Fibroblast of lung (primary cell): Measurements from ENCODE around the gene PFDN1. TPM values are rescaled to one million over a fixed set of nuclear protein-coding genes. Genes with fewer than 3 reads are reported as not detected.
A peak's percentile ranks its signal among the peaks of the same experiment; 100 is the strongest.

Experiments used
- DNase-seq, 2 donors: peaks; one replicate each; pipeline versions ENCODE4 v3.0.0 to v3.0.0-alpha.2; 2010; ENCODE audit warnings: low read depth in 2 of 2
- H2AFZ ChIP-seq: 2 replicates; pipeline ENCODE4 v1.5.1; 2012; ENCODE audit warnings: low read length, control low read depth, inconsistent platforms
- H3K27ac ChIP-seq: 2 replicates; pipeline ENCODE4 v1.5.1; 2011; ENCODE audit warnings: low read length, control low read depth; ENCODE audit not compliant: insufficient read depth
- H3K27me3 ChIP-seq: 2 replicates; pipeline ENCODE4 v1.5.1; 2011; ENCODE audit warnings: mild to moderate bottlenecking, low read length; ENCODE audit not compliant: control insufficient read depth, insufficient read depth
- H3K36me3 ChIP-seq: 2 replicates; pipeline ENCODE4 v1.5.1; 2011; ENCODE audit warnings: low read length; ENCODE audit not compliant: control insufficient read depth, insufficient read depth
- H3K4me1 ChIP-seq: 2 replicates; pipeline ENCODE4 v1.5.1; 2011; ENCODE audit warnings: low read length; ENCODE audit not compliant: control insufficient read depth, insufficient read depth; ENCODE audit errors: extremely low read depth
- H3K4me2 ChIP-seq: 2 replicates; pipeline ENCODE4 v1.5.1; 2011; ENCODE audit warnings: low read length, control low read depth; ENCODE audit not compliant: insufficient read depth; ENCODE audit errors: extremely low read depth
- H3K4me3 ChIP-seq, 4 experiments: fragments of 200-600 bp in 1 of 4; sonication (generic) in 1 of 4; replicated peaks in 1 of 4; 2 replicates each; pipeline ENCODE4 v1.5.1; 2011 to 2016; ENCODE audit warnings: low read length in 4 of 4, low read depth in 3 of 4, mild to moderate bottlenecking in 3 of 4, control low read depth in 2 of 4, inconsistent platforms in 1 of 4, mixed read lengths in 1 of 4; ENCODE audit not compliant: insufficient read depth in 1 of 4; ENCODE audit errors: control extremely low read depth in 1 of 4
- H3K79me2 ChIP-seq: 2 replicates; pipeline ENCODE4 v1.5.1; 2012; ENCODE audit warnings: mild to moderate bottlenecking, low read length, inconsistent platforms; ENCODE audit not compliant: control insufficient read depth, insufficient read depth
- H3K9ac ChIP-seq: 2 replicates; pipeline ENCODE4 v1.5.1; 2011; ENCODE audit warnings: mild to moderate bottlenecking, low read length, control low read depth; ENCODE audit not compliant: insufficient read depth
- H3K9me3 ChIP-seq: 2 replicates; pipeline ENCODE4 v1.5.1; 2012; ENCODE audit warnings: low read depth, low read length; ENCODE audit not compliant: control insufficient read depth, insufficient read depth
- H4K20me1 ChIP-seq: 2 replicates; pipeline ENCODE4 v1.5.1; 2011; ENCODE audit warnings: low read length; ENCODE audit not compliant: control insufficient read depth, insufficient read depth; ENCODE audit errors: extremely low read depth
- CTCF ChIP-seq, 2 donors: IDR thresholded peaks in 1 of 2; conservative IDR thresholded peaks in 1 of 2; 1 replicate in 1 of 2; 2 replicates in 1 of 2; pipeline ENCODE4 v1.5.1; 2011 to 2012; ENCODE audit warnings: low read length in 2 of 2, control low read depth in 1 of 2, inconsistent platforms in 1 of 2, low read depth in 1 of 2, mild to moderate bottlenecking in 1 of 2
- EZH2 ChIP-seq: IDR thresholded peaks from 2 replicates; pipeline ENCODE4 v1.5.1; 2012; ENCODE audit warnings: low read length, control low read depth, mild to moderate bottlenecking; ENCODE audit errors: missing control alignments
- polyA plus RNA-seq, 2 donors: library from polyadenylated mRNA; depleted of rRNA in 1 of 2; stranded (reverse) in 1 of 2; unstranded in 1 of 2; fragments of >200 nt; gene quantifications; 2 replicates each; pipeline ENCODE4 v1.2.1, GENCODE V29; 2011 to 2012; ENCODE audit warnings: missing spikeins in 1 of 2
- total RNA-seq: library from RNA; depleted of rRNA; stranded (reverse); fragments of >200 nt; gene quantifications from 2 replicates; pipeline ENCODE4 v1.2.1, GENCODE V29; 2014

PFDN1 gene
- total and polyA plus RNA-seq, 2 donors (not counting 1 experiment from before 2014, with no cell fraction given): 35.5 to 140 TPM

- Histone ChIP-seq H3K4me1 (peaks cover 11% of the 10 kb centered on the region), H3K4me2 (peak overlapping the region; percentile 25), H3K9ac (peak overlapping the region; percentile 14), H3K36me3 (no peaks in the 10 kb centered on the region), H3K79me2 (peaks cover 13% of the 10 kb centered on the region), H2AFZ (no peak overlapping the region), H4K20me1 (no peaks in the 10 kb centered on the region), H3K27me3 (no peaks in the 10 kb centered on the region), H3K4me3 (no peak overlapping the region), H3K9me3 (no peaks in the 10 kb centered on the region), H3K27ac (peak overlapping the region; percentile 64)
- DNase-seq: peak; percentile 86 to 88
- TF ChIP-seq EZH2: no peak
- TF ChIP-seq CTCF (conservative IDR thresholded peaks at IDR 0.05 in 1 of 2, IDR thresholded peaks at IDR 0.05 in 1 of 2; ENCODE audit: low read depth in 1 of 2, low read length in 2 of 2): no peak
These were observed 41.3 kb downstream of the PFDN1 start for GRCh38 chr5:140261403-140262171.

GRCh38 chr5:140260089-140260656 lies 42.7 kb downstream of the PFDN1 start:
- Histone ChIP-seq H3K9me3 (no peaks in the 10 kb centered on the region), H4K20me1 (no peaks in the 10 kb centered on the region), H3K9ac (no peak overlapping the region), H2AFZ (no peak overlapping the region), H3K4me1 (peaks cover 11% of the 10 kb centered on the region), H3K27me3 (no peaks in the 10 kb centered on the region), H3K79me2 (peaks cover 17% of the 10 kb centered on the region), H3K27ac (no peak overlapping the region), H3K4me3 (no peak overlapping the region), H3K36me3 (no peaks in the 10 kb centered on the region), H3K4me2 (no peak overlapping the region)
- TF ChIP-seq EZH2: no peak
- no peak for TF ChIP-seq CTCF (conservative IDR thresholded peaks at IDR 0.05 in 1 of 2, IDR thresholded peaks at IDR 0.05 in 1 of 2; ENCODE audit: low read depth in 1 of 2, low read length in 2 of 2)
- DNase-seq: no peak

- Histone ChIP-seq H3K9ac (no peak overlapping the region), H3K4me3 (no peak overlapping the region), H2AFZ (no peak overlapping the region), H3K4me1 (peaks cover 11% of the 10 kb centered on the region), H3K27ac (no peak overlapping the region), H3K27me3 (no peaks in the 10 kb centered on the region), H4K20me1 (no peaks in the 10 kb centered on the region), H3K36me3 (no peaks in the 10 kb centered on the region), H3K9me3 (no peaks in the 10 kb centered on the region), H3K79me2 (peaks cover 18% of the 10 kb centered on the region), H3K4me2 (no peak overlapping the region)
- DNase-seq: no peak
- TF ChIP-seq CTCF (conservative IDR thresholded peaks at IDR 0.05 in 1 of 2, IDR thresholded peaks at IDR 0.05 in 1 of 2; ENCODE audit: low read depth in 1 of 2, low read length in 2 of 2) (no peak), EZH2 (no peak)
These were observed 43.4 kb downstream of the PFDN1 start for GRCh38 chr5:140259500-140259899.
